ENCODE results near the gene PARD3. TPM values are rescaled to one million over a fixed set of nuclear protein-coding genes. Genes with fewer than 3 reads are reported as not detected.

Gene PARD3
- total RNA-seq, 3 donors from 2014 or later (not counting 1 experiment from before 2014, with no cell fraction given): 0.14 to 0.49 (median 0.38) TPM

- Mint-ChIP-seq H3K36me3 (no peaks in the 10 kb centered on the region), H3K4me3 (no peak overlapping the region), H3K4me1 (peaks cover 4 to 5% of the 10 kb centered on the region in 2 donors), H3K27ac (no peak overlapping the region), H3K9me3 (no peaks in the 10 kb centered on the region), H3K27me3 (ENCODE audit: low read depth in 2 of 2) (peaks cover 17 to 32% of the 10 kb centered on the region in 2 donors)
- no peaks in the 10 kb centered on the region for H3K9me3 ChIP-seq (ENCODE audit: control insufficient read depth, insufficient read depth, low read length)
- no peaks in the 10 kb centered on the region for H3K4me1 ChIP-seq (ENCODE audit: control insufficient read depth, insufficient read depth, low read length)
- intact Hi-C loops (cut with micrococcal nuclease): no loop called here
- no peak for DNase-seq
- 74% methylated on average over 2 of the region's 3 CpGs for WGBS (ENCODE audit: insufficient coverage)
- TF ChIP-seq CTCF (IDR thresholded peaks at IDR 0.05): no peak
- H3K4me3 ChIP-seq (ENCODE audit: low read length): no peak overlapping the region
- H3K27ac ChIP-seq (ENCODE audit: low read length): no peak overlapping the region
- no peaks in the 10 kb centered on the region for H3K36me3 ChIP-seq (ENCODE audit: control insufficient read depth, insufficient read depth, low read length)
- no peak for ATAC-seq
- H3K27me3 ChIP-seq (ENCODE audit: control insufficient read depth, insufficient read depth, low read length): no peaks in the 10 kb centered on the region
Measured at GRCh38 chr10:34781711-34782110, 33.4 kb downstream of the PARD3 start.

- DNase-seq (peak in 1 of 2 donors; percentile 2), ATAC-seq (no peak)
- Histone ChIP-seq H3K4me1 (ENCODE audit: control insufficient read depth, insufficient read depth, low read length) (no peaks in the 10 kb centered on the region), H3K9me3 (ENCODE audit: control insufficient read depth, insufficient read depth, low read length) (no peaks in the 10 kb centered on the region), H3K27me3 (ENCODE audit: control insufficient read depth, insufficient read depth, low read length) (no peaks in the 10 kb centered on the region), H3K36me3 (ENCODE audit: control insufficient read depth, insufficient read depth, low read length) (no peaks in the 10 kb centered on the region), H3K27ac (ENCODE audit: low read length) (no peak overlapping the region), H3K4me3 (ENCODE audit: low read length) (no peak overlapping the region)
- no peak for TF ChIP-seq CTCF (IDR thresholded peaks at IDR 0.05)
- Mint-ChIP-seq H3K36me3 (no peaks in the 10 kb centered on the region), H3K27ac (no peak overlapping the region), H3K27me3 (ENCODE audit: low read depth in 2 of 2) (peaks cover 19 to 38% of the 10 kb centered on the region in 2 donors), H3K4me3 (no peak overlapping the region), H3K9me3 (no peaks in the 10 kb centered on the region), H3K4me1 (peaks cover 4 to 5% of the 10 kb centered on the region in 2 donors)
- intact Hi-C loops (cut with micrococcal nuclease): no loop called here
- whole genome bisulfite sequencing (ENCODE audit: insufficient coverage): 4% methylated on average over 11 of the region's 11 CpGs
Measured at GRCh38 chr10:34780818-34781380, 34.2 kb downstream of the PARD3 start.

GRCh38 chr10:34778237-34778636 lies 36.9 kb downstream of the PARD3 start:
- Mint-ChIP-seq H3K9me3 (no peaks in the 10 kb centered on the region), H3K27me3 (ENCODE audit: low read depth in 2 of 2) (peaks cover 18 to 39% of the 10 kb centered on the region in 2 donors), H3K4me3 (no peak overlapping the region), H3K4me1 (peaks cover 4 to 5% of the 10 kb centered on the region in 2 donors), H3K36me3 (no peaks in the 10 kb centered on the region), H3K27ac (no peak overlapping the region)
- no peaks in the 10 kb centered on the region for H3K36me3 ChIP-seq (ENCODE audit: control insufficient read depth, insufficient read depth, low read length)
- DNase-seq: no peak
- H3K27ac ChIP-seq (ENCODE audit: low read length): no peak overlapping the region
- H3K4me1 ChIP-seq (ENCODE audit: control insufficient read depth, insufficient read depth, low read length): no peaks in the 10 kb centered on the region
- 81% methylated on average over 3 of the region's 3 CpGs for WGBS (ENCODE audit: insufficient coverage)
- no peaks in the 10 kb centered on the region for H3K9me3 ChIP-seq (ENCODE audit: control insufficient read depth, insufficient read depth, low read length)
- intact Hi-C loops (cut with micrococcal nuclease): no loop called here
- no peak for TF ChIP-seq CTCF (IDR thresholded peaks at IDR 0.05)
- no peak for ATAC-seq
- H3K4me3 ChIP-seq (ENCODE audit: low read length): no peak overlapping the region
- no peaks in the 10 kb centered on the region for H3K27me3 ChIP-seq (ENCODE audit: control insufficient read depth, insufficient read depth, low read length)
